B cell (primary cell): ENCODE data around the gene CACNA1H. TPM values are rescaled to one million over a fixed set of nuclear protein-coding genes. Genes with fewer than 3 reads are reported as not detected.

Experiments used
- ATAC-seq: fragments of 200-7000 bp; cut with Tn5 transposase; one replicate; pipeline ENCODE4 v1.10.0; 2021; ENCODE audit warnings: low read depth, mild to moderate bottlenecking, moderate number of reproducible peaks, moderate library complexity
- CTCF ChIA-PET: fragments of 350-600 bp; sonication (Branson Sonifier 250); formaldehyde crosslinking; loops from one replicate; lab custom pipeline; 2021; ENCODE audit warnings: antibody characterized with exemption, inconsistent platforms; lab: Charles Lee
- POLR2A ChIA-PET: fragments of 350-600 bp; sonication (Branson Sonifier 250); formaldehyde crosslinking; loops from one replicate; lab custom pipeline; 2021; ENCODE audit warnings: antibody characterized with exemption; lab: Charles Lee
- DNase-seq: peaks from one replicate; pipeline ENCODE4 v3.0.0; 2013
- H2AFZ ChIP-seq: 2 replicates; pipeline ENCODE4 v1.6.1; 2012; ENCODE audit warnings: mild to moderate bottlenecking, low read depth, low read length; ENCODE audit not compliant: insufficient read depth, poor library complexity, severe bottlenecking
- H3K27ac ChIP-seq, 2 donors: 1 replicate in 1 of 2; 2 replicates in 1 of 2; pipeline ENCODE4 v1.5.1; 2012 to 2013; ENCODE audit warnings: low read length in 2 of 2, mild to moderate bottlenecking in 2 of 2, moderate library complexity in 1 of 2
- H3K27me3 ChIP-seq, 4 experiments: fragments of 200-600 bp in 1 of 4; sonication (generic) in 1 of 4; replicated peaks in 1 of 4; 1 replicate in 2 of 4; 2 replicates in 2 of 4; pipeline versions ENCODE4 v1.6.1 to v1.7.0; 2013 to 2016; ENCODE audit warnings: low read length in 3 of 4, mild to moderate bottlenecking in 2 of 4, mixed read lengths in 1 of 4, moderate library complexity in 1 of 4; ENCODE audit not compliant: insufficient read depth in 4 of 4, control insufficient read depth in 3 of 4; ENCODE audit errors: control extremely low read depth in 1 of 4
- H3K36me3 ChIP-seq, 2 experiments: replicated peaks in 1 of 2; 1 replicate in 1 of 2; 2 replicates in 1 of 2; pipeline versions ENCODE4 v1.6.1 to v1.7.1; 2013; ENCODE audit warnings: low read length in 1 of 2; ENCODE audit not compliant: insufficient read depth in 2 of 2, control insufficient read depth in 1 of 2; ENCODE audit errors: control extremely low read depth in 1 of 2, extremely low read depth in 1 of 2
- H3K4me1 ChIP-seq, 2 donors: fragments of 200-600 bp in 1 of 2; sonication (generic) in 1 of 2; 1 replicate in 1 of 2; 2 replicates in 1 of 2; pipeline versions ENCODE4 v1.5.1 to v1.6.1; 2013 to 2017; ENCODE audit warnings: low read length in 2 of 2; ENCODE audit not compliant: control insufficient read depth in 2 of 2, insufficient read depth in 2 of 2
- H3K4me2 ChIP-seq: replicated peaks from 2 replicates; pipeline ENCODE3; 2012; ENCODE audit warnings: mild to moderate bottlenecking, low read depth, low read length; ENCODE audit not compliant: poor library complexity, severe bottlenecking
- H3K4me3 ChIP-seq, 5 experiments: fragments of 200-600 bp in 1 of 5; sonication (generic) in 1 of 5; 1 replicate in 3 of 5; 2 replicates in 2 of 5; pipeline versions ENCODE4 v1.5.1 to v1.7.0; 2011 to 2016; ENCODE audit warnings: low read length in 4 of 5, mild to moderate bottlenecking in 4 of 5, low read depth in 2 of 5, control low read depth in 1 of 5, moderate library complexity in 1 of 5; ENCODE audit not compliant: insufficient read depth in 1 of 5; ENCODE audit errors: control extremely low read depth in 1 of 5, extremely low read depth in 1 of 5
- H3K79me2 ChIP-seq: fragments of 200-600 bp; sonication (generic); one replicate; pipeline ENCODE4 v1.6.0; 2016; ENCODE audit warnings: low read length; ENCODE audit not compliant: control insufficient read depth, insufficient read depth
- H3K9ac ChIP-seq: fragments of 200-600 bp; sonication (generic); 2 replicates; pipeline ENCODE4 v1.6.1; 2017; ENCODE audit warnings: mild to moderate bottlenecking, low read length, moderate library complexity
- H3K9me3 ChIP-seq, 3 donors: one replicate each; pipeline versions ENCODE4 v1.6.1 to v1.7.1; 2013; ENCODE audit warnings: low read length in 2 of 3; ENCODE audit not compliant: control insufficient read depth in 2 of 3, insufficient read depth in 1 of 3; ENCODE audit errors: control extremely low read depth in 1 of 3
- H4K20me1 ChIP-seq: 2 replicates; pipeline ENCODE4 v1.6.0; 2012; ENCODE audit warnings: mild to moderate bottlenecking, low read length; ENCODE audit not compliant: insufficient read depth, control insufficient read depth, poor library complexity, severe bottlenecking
- H3K27ac Mint-ChIP-seq: one replicate; pipeline ENCODE4 v1.8.0; 2021; ENCODE audit warnings: mixed read lengths
- H3K27me3 Mint-ChIP-seq: one replicate; pipeline ENCODE4 v1.8.0; 2021; ENCODE audit warnings: mixed read lengths
- H3K4me1 Mint-ChIP-seq: one replicate; pipeline ENCODE4 v1.8.0; 2021; ENCODE audit warnings: mixed read lengths
- H3K4me3 Mint-ChIP-seq: one replicate; pipeline ENCODE4 v1.8.0; 2021; ENCODE audit warnings: mixed read lengths
- H3K9me3 Mint-ChIP-seq: one replicate; pipeline ENCODE4 v1.8.0; 2022; ENCODE audit warnings: mixed read lengths; ENCODE audit not compliant: insufficient read depth
- CTCF ChIP-seq: fragments of 200-600 bp; IDR thresholded peaks from one replicate; pipeline ENCODE4 v1.8.0; 2022; ENCODE audit warnings: antibody characterized with exemption, mild to moderate bottlenecking
- EZH2 ChIP-seq: IDR thresholded peaks from 2 replicates; pipeline ENCODE4 v1.6.1; 2012; ENCODE audit warnings: borderline replicate concordance, low read depth, mild to moderate bottlenecking, moderate library complexity, low read length; ENCODE audit not compliant: insufficient read depth, poor library complexity, severe bottlenecking
- WGBS: methylation state at CpG from one replicate; pipeline ENCODE4 v1.1.5; 2013; ENCODE audit warnings: missing lambda C conversion rate; ENCODE audit not compliant: insufficient coverage; 5-methylcytosine and 5-hydroxymethylcytosine counted together
- intact Hi-C: fragments of 100-400 bp; cut with micrococcal nuclease; formaldehyde crosslinking; loops from one replicate; pipeline ENCODE4 v1.10.0; 2022
- polyA plus RNA-seq: library from polyadenylated mRNA; depleted of rRNA; stranded (reverse); fragments of >200 nt; gene quantifications from 2 replicates; pipeline ENCODE4 v1.2.3, GENCODE V29; 2012
- total RNA-seq, 2 donors: library from RNA; stranded (reverse); fragments of 120-200 nt in 1 of 2; gene quantifications; 1 replicate in 1 of 2; 2 replicates in 1 of 2; pipeline versions ENCODE4 v1.2.3 to v1.2.4, GENCODE V29; 2013 to 2022

CACNA1H gene
- total and polyA plus RNA-seq, 2 donors (not counting 1 experiment from before 2014, with no cell fraction given): 0.05 to 0.10 TPM

- 84% methylated on average over 24 of the region's 24 CpGs for WGBS
- Mint-ChIP-seq H3K4me1 (no peaks in the 10 kb centered on the region), H3K4me3 (no peak overlapping the region), H3K27me3 (no peaks in the 10 kb centered on the region), H3K27ac (no peak overlapping the region), H3K9me3 (no peaks in the 10 kb centered on the region)
- H2AFZ ChIP-seq: no peak overlapping the region
- no peaks in the 10 kb centered on the region for H3K36me3 ChIP-seq
- no peak overlapping the region for H3K4me3 ChIP-seq
- TF ChIP-seq CTCF: no peak
- no peak for TF ChIP-seq EZH2
- no peaks in the 10 kb centered on the region for H3K9me3 ChIP-seq
- no peak overlapping the region for H3K4me2 ChIP-seq
- no peak overlapping the region for H3K27ac ChIP-seq
- DNase-seq (no peak), ATAC-seq (no peak)
- ChIA-PET POLR2A (no interaction called here), CTCF (no interaction called here)
- no peaks in the 10 kb centered on the region for H3K79me2 ChIP-seq
- intact Hi-C loops: no loop called here
- no peaks in the 10 kb centered on the region for H3K4me1 ChIP-seq
- no peaks in the 10 kb centered on the region for H4K20me1 ChIP-seq
- H3K27me3 ChIP-seq: no peaks in the 10 kb centered on the region
- H3K9ac ChIP-seq: no peak overlapping the region
Measured at GRCh38 chr16:1218930-1219611, 66.2 kb downstream of the CACNA1H start.

- H3K4me3 Mint-ChIP-seq: no peak overlapping the region
- ATAC-seq: no peak
- Histone ChIP-seq H3K4me1 (no peaks in the 10 kb centered on the region), H3K79me2 (no peaks in the 10 kb centered on the region), H3K27me3 (no peaks in the 10 kb centered on the region), H3K27ac (no peak overlapping the region), H3K9me3 (no peaks in the 10 kb centered on the region), H4K20me1 (no peaks in the 10 kb centered on the region), H2AFZ (no peak overlapping the region), H3K9ac (no peak overlapping the region), H3K4me2 (no peak overlapping the region), H3K4me3 (no peak overlapping the region), H3K36me3 (no peaks in the 10 kb centered on the region)
- no peaks in the 10 kb centered on the region for H3K27me3 Mint-ChIP-seq
- 92% methylated on average over 55 of the region's 55 CpGs for WGBS
- no peak for TF ChIP-seq EZH2
- TF ChIP-seq CTCF: no peak
- no peak overlapping the region for H3K27ac Mint-ChIP-seq
- CTCF ChIA-PET: no interaction called here
- POLR2A ChIA-PET: interaction anchor here (0.6 kb wide), 1 partner anchor 761 kb away, joined by 7 read pairs; no protein-coding TSS in a partner anchor
- intact Hi-C loops: no loop called here
- no peaks in the 10 kb centered on the region for H3K9me3 Mint-ChIP-seq
- no peaks in the 10 kb centered on the region for H3K4me1 Mint-ChIP-seq
- DNase-seq: no peak
Measured at GRCh38 chr16:1220098-1220728, 67.3 kb downstream of the CACNA1H start.
